Right lobe of liver (tissue), 6 donors: Measurements from ENCODE around the gene ZNF48. TPM values are rescaled to one million over a fixed set of nuclear protein-coding genes. Genes with fewer than 3 reads are reported as not detected.

Source experiments
- ATAC-seq, 4 donors: fragments of 200-7000 bp; cut with Tn5 transposase; one replicate each; pipeline ENCODE4 v1.9.1; 2020; ENCODE audit warnings: mild to moderate bottlenecking in 4 of 4, moderate library complexity in 4 of 4
- DNase-seq, 3 donors: peaks; one replicate each; pipeline ENCODE4 v3.0.0-alpha.2; 2020
- H3K27ac ChIP-seq, 3 donors: fragments of 200-600 bp; one replicate each; pipeline ENCODE4 v1.8.0; 2022
- H3K27me3 ChIP-seq, 2 donors: fragments of 200-600 bp; one replicate each; pipeline ENCODE4 v1.8.0; 2022
- H3K36me3 ChIP-seq, 4 donors: fragments of 200-600 bp; sonication (generic) in 1 of 4; one replicate each; pipeline versions ENCODE4 v1.5.1 to v1.8.0; 2017 to 2022; ENCODE audit warnings: control low read depth in 1 of 4
- H3K4me1 ChIP-seq, 4 donors: fragments of 200-600 bp; sonication (generic) in 1 of 4; one replicate each; pipeline versions ENCODE4 v1.5.1 to v1.8.0; 2017 to 2022; ENCODE audit warnings: control low read depth in 1 of 4
- H3K4me3 ChIP-seq, 3 donors: fragments of 200-600 bp; one replicate each; pipeline ENCODE4 v1.8.0; 2022
- H3K9me3 ChIP-seq, 4 donors: fragments of 200-600 bp; sonication (generic) in 1 of 4; one replicate each; pipeline versions ENCODE4 v1.5.1 to v1.8.0; 2017 to 2022; ENCODE audit warnings: control low read depth in 1 of 4
- CTCF ChIP-seq, 4 donors: fragments of 200-600 bp in 3 of 4; fragments of 450-650 bp in 1 of 4; IDR thresholded peaks; one replicate each; pipeline versions ENCODE4 v1.5.1 to v1.8.0; 2016 to 2022; ENCODE audit warnings: antibody characterized with exemption in 4 of 4, mild to moderate bottlenecking in 2 of 4
- POLR2A ChIP-seq: fragments of 450-650 bp; IDR thresholded peaks from one replicate; pipeline ENCODE4 v1.6.1; 2017; ENCODE audit warnings: antibody characterized with exemption, mild to moderate bottlenecking
- WGBS: methylation state at CpG from one replicate; pipeline ENCODE4 v1.1.6; 2018; ENCODE audit warnings: low coverage, low lambda C conversion rate; ENCODE audit not compliant: insufficient coverage; ENCODE audit errors: missing lambda C conversion rate; 5-methylcytosine and 5-hydroxymethylcytosine counted together
- intact Hi-C, 2 donors: fragments of 100-400 bp; cut with DNase I; formaldehyde crosslinking; loops; one replicate each; pipeline versions ENCODE4 v1.11.2 to v1.14.1; 2022
- total RNA-seq, 6 experiments: library from RNA; depleted of rRNA in 2 of 6; stranded (reverse); fragments of >200 nt in 2 of 6; fragmentation: NEBNext Ultra II Directional in 3 of 6; extraction: Animal tissue kit (Norgen Biotek cat#: 25700) in 3 of 6; gene quantifications; one replicate each; pipeline versions ENCODE4 v1.1.0 to v1.2.4, GENCODE V29; 2016 to 2023
- donor health status: DM: no; HTN: yes; CAD: no.
- donor health status: DM: no; HTN: no; CAD: no.
- donor health status: DM: no; HTN: no; CAD: no.
- donor health status: DM: no; HTN: yes; CAD: no.
- donor health status: DM: no; HTN: yes; CAD: no.

The ZNF48 gene
- total RNA-seq, 6 experiments from 2014 or later, result 2.9 to 4.3 (median 3.9) TPM

- no peaks in the 10 kb centered on the region for H3K9me3 ChIP-seq
- no peak for DNase-seq
- H3K27ac ChIP-seq, result no peak overlapping the region
- TF ChIP-seq POLR2A (no peak), CTCF (IDR thresholded peaks at IDR 0.05) (no peak)
- H3K36me3 ChIP-seq, result peaks cover 0 to 44% (median 14%) of the 10 kb centered on the region in 4 donors
- ATAC-seq, result no peak
- peaks cover 0 to 15% (median 2%) of the 10 kb centered on the region in 4 donors for H3K4me1 ChIP-seq
- 87% methylated on average over 7 of the region's 7 CpGs for WGBS
- intact Hi-C loops, result no loop called here
- no peaks in the 10 kb centered on the region for H3K27me3 ChIP-seq
- no peak overlapping the region for H3K4me3 ChIP-seq
Measured at GRCh38 chr16:30361180-30361579, 34.0 kb upstream of the ZNF48 start.

GRCh38 chr16:30365200-30365599, 30.0 kb upstream of the ZNF48 start:
- Histone ChIP-seq H3K36me3 (peaks cover 0 to 29% (median 8%) of the 10 kb centered on the region in 4 donors), H3K27me3 (no peaks in the 10 kb centered on the region), H3K27ac (no peak overlapping the region), H3K4me3 (no peak overlapping the region), H3K9me3 (no peaks in the 10 kb centered on the region), H3K4me1 (peaks cover 0 to 25% (median 7%) of the 10 kb centered on the region in 4 donors)
- no peak for DNase-seq
- WGBS, result 74% methylated on average over 3 of the region's 10 CpGs
- intact Hi-C loops, result no loop called here
- ATAC-seq, result no peak
- no peak for TF ChIP-seq CTCF (IDR thresholded peaks at IDR 0.05)

GRCh38 chr16:30366511-30366910, 28.7 kb upstream of the ZNF48 start:
- TF ChIP-seq POLR2A (no peak), CTCF (IDR thresholded peaks at IDR 0.05) (no peak)
- intact Hi-C loops, result no loop called here
- WGBS, result 89% methylated on average over 4 of the region's 4 CpGs

GRCh38 chr16:30367349-30368009, 27.7 kb upstream of the ZNF48 start:
- no peaks in the 10 kb centered on the region for H3K9me3 ChIP-seq
- peaks cover 0 to 22% (median 8%) of the 10 kb centered on the region in 4 donors for H3K36me3 ChIP-seq
- peak overlapping the region; percentile 59 to 90 (median 79) for H3K4me3 ChIP-seq
- ATAC-seq, result peak; percentile 10 to 19 (median 11)
- H3K27me3 ChIP-seq, result no peaks in the 10 kb centered on the region
- TF ChIP-seq POLR2A (peak; percentile 14), CTCF (IDR thresholded peaks at IDR 0.05) (no peak)
- DNase-seq, result peak in 2 of 3 donors; percentile 72 to 80
- H3K27ac ChIP-seq, result peak overlapping the region in 2 of 3 donors; percentile 45 to 85
- intact Hi-C loops, result no loop called here
- H3K4me1 ChIP-seq, result peaks cover 0 to 29% (median 7%) of the 10 kb centered on the region in 4 donors
- WGBS, result 40% methylated on average over 6 of the region's 10 CpGs

More at GRCh38 chr16:30366511-30366910, 28.7 kb upstream of the ZNF48 start:
- Histone ChIP-seq H3K27me3 (no peaks in the 10 kb centered on the region), H3K9me3 (no peaks in the 10 kb centered on the region), H3K4me1 (peaks cover 0 to 29% (median 7%) of the 10 kb centered on the region in 4 donors), H3K36me3 (peaks cover 0 to 29% (median 8%) of the 10 kb centered on the region in 4 donors), H3K27ac (no peak overlapping the region), H3K4me3 (no peak overlapping the region)
- no peak for DNase-seq
- ATAC-seq, result no peak
